ENCODE data around the gene GRK5.

GRCh38 chr10:119323085-119324016, 116.0 kb downstream of the GRK5 start:
- TF ChIP-seq SIN3A (IDR thresholded peaks at IDR 0.05; ENCODE audit: borderline replicate concordance, insufficient read depth, low read depth, low read length) (no peak), CTCF (IDR thresholded peaks at IDR 0.05) (no peak)

Measured in Panc1 (cell line).